ENCODE data around the gene SYCN.

The SYCN gene

GRCh38 chr19:39155741-39156140 lies 48.3 kb downstream of the SYCN start:
- no peak for DNase-seq (ENCODE audit: low spot score)

- no peak for DNase-seq (ENCODE audit: low spot score)
These were observed 48.9 kb downstream of the SYCN start for GRCh38 chr19:39155114-39155700.

GRCh38 chr19:39154629-39155100 lies 49.4 kb downstream of the SYCN start:
- DNase-seq (ENCODE audit: low spot score): no peak

- no peak for DNase-seq (ENCODE audit: low spot score)
These were observed 49.9 kb downstream of the SYCN start for GRCh38 chr19:39154100-39154628.
